IPS-NIHi7 (cell line): ENCODE results near the gene RNF130.

Experiments used
- DNase-seq: peaks from one replicate; pipeline ENCODE4 v3.0.0; 2012; ENCODE audit warnings: mixed read lengths; ENCODE audit errors: extremely low spot score

RNF130 gene

GRCh38 chr5:180056153-180056552 is 15.4 kb downstream of the RNF130 start:
- no peak for DNase-seq

DNA sequence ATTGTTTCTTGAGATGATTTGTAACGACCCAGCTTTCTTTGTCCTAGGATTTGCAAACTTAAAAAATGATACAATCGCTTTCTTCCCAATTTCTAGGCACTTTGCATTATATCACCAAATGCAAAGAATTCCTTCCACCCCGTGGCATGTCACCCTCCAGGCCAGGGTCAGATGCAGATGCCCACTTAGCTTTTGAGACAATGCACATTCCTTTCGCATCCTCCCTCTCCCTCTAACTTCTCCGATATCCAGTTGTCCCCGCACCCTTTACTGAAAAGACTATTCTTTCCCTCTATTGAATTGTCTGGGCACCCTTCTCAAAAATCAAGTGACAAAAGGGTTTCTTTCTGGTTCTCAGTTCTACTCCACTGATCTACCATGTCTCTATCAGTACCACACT is 17.3 kb downstream of the RNF130 start:
- DNase-seq, result no peak

DNA sequence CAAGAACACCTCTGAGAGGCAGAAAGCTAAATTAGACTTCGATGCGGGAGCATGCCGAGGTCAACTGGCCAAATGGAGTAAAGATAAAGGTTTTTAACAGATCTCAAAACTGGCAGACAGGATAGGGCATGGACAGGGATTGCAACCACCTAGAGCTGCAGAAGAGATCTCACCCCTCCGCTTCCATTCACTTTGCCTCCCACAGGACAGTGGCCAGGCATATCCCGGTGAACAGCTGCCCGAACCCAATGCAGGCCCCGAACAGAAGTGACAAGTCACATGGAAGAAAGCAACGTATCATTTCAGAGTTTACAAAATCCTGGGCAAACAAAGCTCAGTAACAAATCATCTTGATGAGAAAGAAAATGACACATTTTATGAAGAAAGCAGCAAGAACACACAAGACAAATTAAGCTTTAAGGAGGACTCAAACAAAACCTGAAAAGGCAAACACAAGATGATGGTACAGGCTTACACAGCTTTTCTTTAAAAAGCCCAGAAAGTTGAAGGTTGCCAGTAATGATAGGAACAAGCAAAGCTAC is 18.4 kb downstream of the RNF130 start:
- no peak for DNase-seq

- DNase-seq, result no peak
Observed at GRCh38 chr5:180052211-180052818, 19.2 kb downstream of the RNF130 start.

- DNase-seq, result no peak
Observed at GRCh38 chr5:180050121-180050940, 21.2 kb downstream of the RNF130 start.

DNA sequence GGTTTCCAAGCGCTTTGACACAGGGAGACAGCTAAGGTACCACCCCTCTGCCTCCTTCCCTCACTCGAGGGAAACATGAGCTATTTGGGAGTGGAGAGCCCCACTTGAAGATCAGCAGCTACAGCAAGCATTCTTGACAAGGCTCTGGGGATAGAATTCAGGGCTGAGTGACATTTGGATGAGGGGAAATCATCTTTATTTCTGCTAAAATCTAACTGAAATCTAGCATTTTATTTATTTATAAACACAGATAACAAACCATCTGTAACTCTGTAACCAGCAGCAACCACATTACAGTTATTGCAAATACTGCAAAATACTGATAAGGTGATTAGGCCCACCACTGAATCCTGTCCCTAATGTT is 22.4 kb downstream of the RNF130 start:
- no peak for DNase-seq

DNA sequence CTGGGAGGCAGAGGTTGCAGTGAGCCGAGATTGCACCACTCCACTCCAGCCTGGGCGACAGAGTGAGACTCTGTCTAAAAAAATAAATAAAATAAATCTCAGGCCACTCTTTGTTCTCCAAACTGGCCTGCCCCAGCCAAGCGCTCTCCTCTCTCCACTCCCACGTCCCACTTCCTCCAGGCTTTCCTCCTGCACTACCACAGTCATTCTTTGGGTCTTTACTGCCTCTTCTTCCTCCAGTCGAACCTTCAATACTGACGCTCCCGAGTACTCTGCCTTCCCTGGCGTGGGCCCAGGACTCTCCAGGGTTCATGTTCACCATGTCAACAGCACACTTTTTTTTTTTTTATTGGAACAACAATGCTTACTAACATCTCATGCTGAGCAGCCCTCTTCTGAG is 23.9 kb downstream of the RNF130 start:
- DNase-seq, result no peak

- no peak for DNase-seq
Observed at GRCh38 chr5:180046656-180047055, 24.9 kb downstream of the RNF130 start.

GRCh38 chr5:180045889-180046499 is 25.6 kb downstream of the RNF130 start:
- no peak for DNase-seq

- no peak for DNase-seq
Observed at GRCh38 chr5:180043377-180043776, 28.2 kb downstream of the RNF130 start.

- no peak for DNase-seq
Observed at GRCh38 chr5:180041301-180042274, 30.0 kb downstream of the RNF130 start.

DNA sequence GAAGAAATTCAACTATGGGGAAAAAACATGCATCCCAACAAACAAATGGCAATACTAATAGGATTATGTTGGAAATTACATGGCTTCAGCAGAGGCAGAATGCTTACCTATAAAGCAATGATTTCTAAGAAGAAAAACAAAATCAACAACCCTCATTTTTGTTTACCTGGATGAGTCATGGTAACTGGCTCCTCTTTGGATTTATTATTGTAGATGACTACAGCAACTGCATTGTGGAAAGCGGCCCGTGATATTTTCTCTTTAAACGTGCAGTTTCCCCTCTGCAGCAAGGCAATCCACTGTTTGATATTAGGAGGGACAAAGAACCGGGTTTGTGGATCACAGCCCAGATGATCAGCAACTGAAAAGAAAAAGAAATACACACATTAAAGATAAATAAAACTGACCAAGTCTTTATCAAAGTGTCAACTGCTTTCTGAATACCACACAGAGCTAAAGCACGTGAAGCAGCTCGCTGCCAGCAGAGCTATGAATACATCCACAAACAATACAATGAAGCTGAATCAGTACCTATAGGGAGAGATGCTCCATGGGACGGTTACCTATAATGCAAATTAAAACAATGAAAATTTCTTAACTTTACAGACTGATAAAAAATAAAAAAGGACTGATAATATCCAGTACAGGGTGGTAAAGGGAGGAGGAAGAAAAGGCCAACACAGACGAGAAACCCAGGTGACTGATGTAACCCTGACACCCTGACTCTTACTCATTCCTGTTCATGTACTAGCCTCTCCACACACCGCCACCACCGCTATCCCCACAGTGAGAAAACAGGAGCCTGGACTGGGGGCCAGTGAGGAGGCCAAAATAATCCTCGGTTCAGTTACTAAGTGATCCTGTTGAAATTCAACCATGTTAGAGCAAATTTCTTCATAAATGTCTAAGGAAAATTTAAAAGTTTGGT is 31.0 kb downstream of the RNF130 start:
- no peak for DNase-seq

DNA sequence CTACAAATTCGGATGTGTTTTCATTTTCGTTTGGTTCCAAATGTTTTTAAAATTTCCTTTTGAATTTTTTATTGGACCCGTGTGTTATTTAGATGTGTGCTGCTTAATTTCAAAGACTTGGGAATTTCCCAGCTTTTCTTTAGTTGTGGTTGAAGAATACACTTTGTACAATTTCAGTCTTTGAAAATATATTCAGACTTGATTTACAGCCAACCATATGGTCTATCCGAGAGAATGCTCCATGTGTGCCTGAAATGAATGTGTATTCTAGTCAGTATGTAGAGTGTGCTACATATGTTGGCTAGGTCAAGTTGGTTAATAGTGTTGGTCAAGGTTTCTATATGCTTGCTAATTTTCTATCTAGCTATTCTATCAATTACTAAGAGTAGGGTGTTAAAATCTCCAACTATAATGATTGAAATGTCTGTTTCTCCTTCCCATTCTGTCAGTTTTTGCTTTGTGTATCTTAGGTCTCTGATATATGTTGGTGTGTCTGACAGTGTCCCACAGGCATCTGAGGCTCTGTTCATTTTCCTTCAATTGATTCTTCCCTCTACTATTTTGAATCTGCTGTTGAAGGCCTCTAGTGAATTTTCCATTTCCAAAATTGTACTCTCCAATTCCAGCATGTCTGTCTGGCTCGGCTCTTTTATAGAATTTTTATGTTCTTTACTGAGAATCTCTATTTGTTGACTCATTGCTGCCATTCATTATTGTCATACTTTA is 36.2 kb downstream of the RNF130 start:
- no peak for DNase-seq

- no peak for DNase-seq
Observed at GRCh38 chr5:180034564-180034963, 37.0 kb downstream of the RNF130 start.

GRCh38 chr5:180027459-180028089 is 44.0 kb downstream of the RNF130 start:
- DNase-seq, result no peak

- DNase-seq, result no peak
Observed at GRCh38 chr5:180026734-180027458, 44.7 kb downstream of the RNF130 start.

DNA sequence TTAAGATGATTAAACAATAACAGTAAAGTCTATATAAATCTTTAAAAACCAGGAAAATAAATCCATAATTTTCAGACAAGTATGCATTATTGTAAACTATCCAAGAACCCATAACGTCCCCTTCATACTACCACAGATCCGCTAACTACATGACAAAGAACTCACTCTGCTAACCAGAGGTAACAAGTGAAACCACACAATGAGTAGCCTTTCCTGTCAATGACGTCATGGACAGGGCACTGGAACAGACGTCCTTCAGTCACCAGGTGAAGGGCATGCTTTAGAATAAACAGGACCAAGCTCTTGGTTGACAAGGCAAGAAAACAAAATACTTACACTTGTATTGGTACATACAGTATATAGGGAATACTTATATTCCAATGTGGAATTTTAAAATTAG is 45.2 kb downstream of the RNF130 start:
- no peak for DNase-seq

DNA sequence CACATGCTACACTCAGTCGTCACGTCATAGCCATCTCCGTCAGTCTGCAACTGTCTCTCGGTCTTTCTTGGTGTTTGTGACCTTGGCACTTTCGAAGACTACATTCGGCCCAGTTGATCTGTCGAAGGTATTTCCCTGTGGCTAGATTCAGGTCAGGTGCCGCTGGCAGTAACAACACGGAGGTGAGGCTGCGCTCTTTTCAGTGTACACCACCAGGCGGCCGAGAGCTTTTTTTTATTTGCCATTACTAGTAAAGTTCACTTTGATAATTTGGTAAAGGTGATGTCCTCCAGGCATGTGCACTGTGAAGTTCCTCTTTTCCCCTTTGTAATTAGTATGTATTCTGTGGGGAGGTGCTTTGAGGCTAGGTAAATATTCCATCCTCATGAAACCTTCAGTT is 49.7 kb downstream of the RNF130 start:
- DNase-seq, result no peak

GRCh38 chr5:180020176-180020575 is 51.4 kb downstream of the RNF130 start:
- no peak for DNase-seq
